ENCODE measurements around the gene IKZF1.

IKZF1 gene

GRCh38 chr7:50283731-50284130 is 20.8 kb upstream of the IKZF1 start:
- DNase-seq (ENCODE audit: low read depth) = no peak

- no peak for DNase-seq (ENCODE audit: low read depth)
These were observed 20.2 kb upstream of the IKZF1 start for GRCh38 chr7:50284296-50284695.

- no peak for DNase-seq (ENCODE audit: low read depth)
These were observed 19.2 kb upstream of the IKZF1 start for GRCh38 chr7:50285269-50285668.

- no peak for DNase-seq (ENCODE audit: low read depth)
These were observed 17.4 kb upstream of the IKZF1 start for GRCh38 chr7:50287129-50287528.

- no peak for DNase-seq (ENCODE audit: low read depth)
These were observed 12.3 kb upstream of the IKZF1 start for GRCh38 chr7:50292165-50292757.

GRCh38 chr7:50292763-50293162 is 11.8 kb upstream of the IKZF1 start:
- no peak for DNase-seq (ENCODE audit: low read depth)

- no peak for DNase-seq (ENCODE audit: low read depth)
These were observed 10.9 kb upstream of the IKZF1 start for GRCh38 chr7:50293509-50294179.

GRCh38 chr7:50295133-50295532 is 9.4 kb upstream of the IKZF1 start:
- no peak for DNase-seq (ENCODE audit: low read depth)

GRCh38 chr7:50296799-50297198 is 7.7 kb upstream of the IKZF1 start:
- DNase-seq (ENCODE audit: low read depth) = no peak

- DNase-seq (ENCODE audit: low read depth) = no peak
These were observed 5.5 kb upstream of the IKZF1 start for GRCh38 chr7:50298811-50299562.

- DNase-seq (ENCODE audit: low read depth) = no peak
These were observed 4.2 kb upstream of the IKZF1 start for GRCh38 chr7:50300336-50300735.

- DNase-seq (ENCODE audit: low read depth) = no peak
These were observed 1.8 kb upstream of the IKZF1 start for GRCh38 chr7:50302486-50303334.

GRCh38 chr7:50303335-50304128 is 984 bp upstream of the IKZF1 start:
- no peak for DNase-seq (ENCODE audit: low read depth)

GRCh38 chr7:50304911-50305582 is 531 bp downstream of the IKZF1 start:
- no peak for DNase-seq (ENCODE audit: low read depth)

- DNase-seq (ENCODE audit: low read depth) = no peak
These were observed 1.3 kb downstream of the IKZF1 start for GRCh38 chr7:50305583-50306493.

- no peak for DNase-seq (ENCODE audit: low read depth)
These were observed 2.2 kb downstream of the IKZF1 start for GRCh38 chr7:50306494-50307367.

GRCh38 chr7:50307368-50308032 is 3.0 kb downstream of the IKZF1 start:
- no peak for DNase-seq (ENCODE audit: low read depth)

- no peak for DNase-seq (ENCODE audit: low read depth)
These were observed 3.7 kb downstream of the IKZF1 start for GRCh38 chr7:50308203-50308531.
